K562 treated with DMSO at 1 percent for 24 hours (cell line): ENCODE measurements around the gene ICE2. TPM values are rescaled to one million over a fixed set of nuclear protein-coding genes. Genes with fewer than 3 reads are reported as not detected.

Source experiments
- total RNA-seq: library from RNA; unstranded; fragments of 300-600 nt; gene quantifications from 2 replicates; pipeline ENCODE4 v1.2.3, GENCODE V29; 2022; ENCODE audit warnings: low read depth; ENCODE audit not compliant: insufficient read depth

The ICE2 gene, protein sequence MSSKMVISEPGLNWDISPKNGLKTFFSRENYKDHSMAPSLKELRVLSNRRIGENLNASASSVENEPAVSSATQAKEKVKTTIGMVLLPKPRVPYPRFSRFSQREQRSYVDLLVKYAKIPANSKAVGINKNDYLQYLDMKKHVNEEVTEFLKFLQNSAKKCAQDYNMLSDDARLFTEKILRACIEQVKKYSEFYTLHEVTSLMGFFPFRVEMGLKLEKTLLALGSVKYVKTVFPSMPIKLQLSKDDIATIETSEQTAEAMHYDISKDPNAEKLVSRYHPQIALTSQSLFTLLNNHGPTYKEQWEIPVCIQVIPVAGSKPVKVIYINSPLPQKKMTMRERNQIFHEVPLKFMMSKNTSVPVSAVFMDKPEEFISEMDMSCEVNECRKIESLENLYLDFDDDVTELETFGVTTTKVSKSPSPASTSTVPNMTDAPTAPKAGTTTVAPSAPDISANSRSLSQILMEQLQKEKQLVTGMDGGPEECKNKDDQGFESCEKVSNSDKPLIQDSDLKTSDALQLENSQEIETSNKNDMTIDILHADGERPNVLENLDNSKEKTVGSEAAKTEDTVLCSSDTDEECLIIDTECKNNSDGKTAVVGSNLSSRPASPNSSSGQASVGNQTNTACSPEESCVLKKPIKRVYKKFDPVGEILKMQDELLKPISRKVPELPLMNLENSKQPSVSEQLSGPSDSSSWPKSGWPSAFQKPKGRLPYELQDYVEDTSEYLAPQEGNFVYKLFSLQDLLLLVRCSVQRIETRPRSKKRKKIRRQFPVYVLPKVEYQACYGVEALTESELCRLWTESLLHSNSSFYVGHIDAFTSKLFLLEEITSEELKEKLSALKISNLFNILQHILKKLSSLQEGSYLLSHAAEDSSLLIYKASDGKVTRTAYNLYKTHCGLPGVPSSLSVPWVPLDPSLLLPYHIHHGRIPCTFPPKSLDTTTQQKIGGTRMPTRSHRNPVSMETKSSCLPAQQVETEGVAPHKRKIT
- 11.1 and 15.7 TPM in 2 replicates for total RNA-seq

DNA sequence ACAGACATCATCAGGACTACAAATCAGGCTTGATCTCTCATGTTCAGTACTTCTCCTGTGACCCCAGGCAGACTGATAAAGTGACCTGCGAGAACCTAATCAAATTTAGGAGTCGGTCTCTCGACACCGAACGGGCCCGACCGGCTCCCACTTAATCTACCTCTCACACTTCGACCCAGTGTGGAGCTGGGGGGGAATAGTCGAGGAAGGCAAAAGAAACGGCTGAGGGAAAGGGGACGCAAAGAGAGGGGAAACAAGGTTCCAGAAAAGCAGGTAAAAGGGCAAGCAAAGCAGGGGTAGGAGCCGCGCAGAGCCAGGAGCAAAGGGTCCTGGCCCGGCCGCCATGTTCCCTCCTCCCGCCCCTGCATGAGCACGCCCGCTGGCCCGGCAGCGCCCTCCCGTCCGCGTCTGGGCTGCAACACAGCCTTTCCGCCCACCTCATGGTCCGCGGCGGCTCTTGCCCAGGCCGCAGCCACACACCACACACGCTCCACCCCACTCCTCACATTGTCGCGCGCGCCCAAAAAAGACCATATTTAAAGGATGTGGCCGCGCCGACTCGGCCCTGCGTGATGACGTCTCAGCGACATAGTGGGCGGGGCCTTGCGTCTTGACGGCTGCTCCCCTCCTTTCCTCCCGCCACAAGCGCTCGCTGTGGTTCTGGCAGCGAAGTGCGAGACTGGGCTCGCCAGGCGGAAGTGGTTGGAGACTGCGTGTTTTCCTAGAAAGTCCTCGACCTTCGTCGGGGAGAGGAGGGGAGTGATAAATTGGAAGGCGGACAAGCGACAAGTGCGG is at the start of gene ICE2:
TSS of gene ICE2 (minus strand) at position 577 of the 795 bp plus-strand sequence. CDS start 1,165 bp downstream, outside the sequence.

DNA sequence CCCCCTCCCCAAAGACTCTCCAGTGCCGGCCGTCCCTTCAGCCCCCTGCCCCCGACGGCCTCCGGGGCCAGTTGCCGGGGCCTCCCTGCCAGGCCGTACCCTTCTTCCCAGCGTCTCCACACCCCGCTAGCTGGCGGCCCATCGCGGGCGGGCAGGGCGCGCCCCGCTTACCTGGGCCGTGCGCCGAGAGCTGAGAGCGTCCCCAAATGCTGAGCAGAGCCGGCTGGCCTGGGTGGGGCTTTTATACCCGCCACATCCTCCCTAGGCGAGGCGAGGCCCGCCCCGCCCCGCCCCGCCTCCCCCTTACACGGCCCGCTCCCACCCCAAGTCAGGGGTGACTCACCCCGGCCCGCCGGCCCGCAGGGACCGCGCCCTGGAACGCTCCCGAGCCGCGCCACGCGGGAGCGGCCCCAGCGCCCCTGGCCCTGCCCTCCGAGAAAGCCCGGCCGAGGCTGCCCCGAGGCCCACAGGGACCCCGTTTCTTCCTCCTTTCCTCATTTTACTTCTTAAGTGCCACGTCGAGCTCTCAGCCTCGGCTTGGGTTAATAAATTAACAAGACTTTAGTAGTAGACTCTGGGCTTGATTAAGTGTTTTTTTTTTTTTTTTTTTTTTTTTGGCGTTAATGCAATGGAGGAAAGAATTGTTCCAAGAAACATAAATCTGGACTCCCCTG is 81.0 kb downstream of the ICE2 start, which contains the start of gene ANXA2:
TSS of gene ANXA2 (minus strand) at position 215 of the 674 bp plus-strand sequence. CDS start 11,911 bp downstream, outside the sequence.

Other genes starting within 250 kb of the ICE2 start
- 269 and 333 TPM in 2 replicates for gene ANXA2, start 81.2 kb downstream of the ICE2 start, total RNA-seq